Measurements from ENCODE around the gene LGR4. TPM values are rescaled to one million over a fixed set of nuclear protein-coding genes. Genes with fewer than 3 reads are reported as not detected.
"Not testable (repeated sequence)": the region's sequence is repeated elsewhere in the genome, so short reads cannot be mapped to it uniquely, and the experiment has no call there.

The LGR4 gene
- total RNA-seq (2014; rRNA removed; shearing (Covaris generic)), result 54.0 and 59.8 TPM in 2 replicates
- polyA plus RNA-seq (2014; cell fraction: nucleus; rRNA removed), result 48.6 and 53.0 TPM in 2 replicates

DNA sequence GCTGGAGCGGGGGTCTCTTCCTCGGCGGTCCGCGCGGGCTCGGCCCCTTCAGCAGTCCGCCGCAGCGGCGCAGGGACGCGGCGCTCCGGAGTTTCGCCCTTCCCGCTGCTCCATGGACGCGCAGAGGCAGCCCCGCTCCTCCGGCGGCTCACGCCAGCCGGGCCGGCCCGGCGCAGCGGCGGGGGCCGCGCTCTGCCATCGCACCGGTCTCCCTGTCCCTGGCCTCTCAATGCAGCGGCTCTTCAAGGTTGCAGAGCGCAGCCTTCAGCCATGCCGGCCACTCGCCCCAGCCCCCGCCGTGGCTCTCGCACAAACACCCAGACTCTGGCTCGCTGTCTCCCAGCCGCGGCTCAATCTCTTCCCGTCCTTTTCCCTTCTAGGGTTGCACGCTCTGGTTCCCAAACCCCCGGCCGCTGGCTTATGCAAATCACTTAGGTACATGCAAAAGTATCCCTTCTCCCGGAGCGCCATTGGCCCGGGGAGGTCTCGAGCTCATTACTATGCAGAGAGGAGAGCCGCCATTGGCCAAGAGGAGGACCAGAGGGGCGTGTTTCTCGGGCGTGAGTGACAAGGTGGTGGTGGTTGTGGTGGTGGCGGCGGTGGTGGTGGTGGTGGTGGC lies at the start of gene LGR4:
TSS of gene LGR4 (minus strand) at position 393 of the 619 bp plus-strand sequence. CDS start 488 bp downstream, outside the sequence.
- peak; percentile 93 for DNase-seq (ENCODE audit: extremely low read depth, low read depth)

- DNase-seq (ENCODE audit: extremely low read depth, low read depth), result no peak
Observed at GRCh38 chr11:27520226-27520625, 47.6 kb upstream of the LGR4 start.

DNA sequence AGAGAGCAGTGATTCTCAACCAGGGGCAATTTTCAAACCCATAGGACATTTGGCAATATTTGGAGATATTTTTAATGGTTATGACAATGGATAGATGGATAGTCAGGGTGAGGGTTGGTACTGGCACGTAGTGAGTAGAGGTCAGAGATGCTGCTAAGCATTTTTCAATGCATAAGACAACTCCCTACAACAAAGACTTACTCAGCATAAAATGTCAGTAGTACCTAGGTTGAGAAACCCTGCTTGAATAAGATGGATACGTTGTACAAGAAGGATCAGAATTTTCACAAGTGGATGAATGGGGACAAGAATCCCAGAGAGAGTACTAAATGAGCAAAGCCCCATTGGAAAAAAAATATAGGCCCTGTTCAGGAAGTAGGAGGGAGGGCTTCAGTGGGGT lies 45.9 kb upstream of the LGR4 start:
- DNase-seq (ENCODE audit: extremely low read depth, low read depth), result no peak

- not testable (repeated sequence) for DNase-seq (ENCODE audit: extremely low read depth, low read depth)
Observed at GRCh38 chr11:27517490-27517889, 44.9 kb upstream of the LGR4 start.

DNA sequence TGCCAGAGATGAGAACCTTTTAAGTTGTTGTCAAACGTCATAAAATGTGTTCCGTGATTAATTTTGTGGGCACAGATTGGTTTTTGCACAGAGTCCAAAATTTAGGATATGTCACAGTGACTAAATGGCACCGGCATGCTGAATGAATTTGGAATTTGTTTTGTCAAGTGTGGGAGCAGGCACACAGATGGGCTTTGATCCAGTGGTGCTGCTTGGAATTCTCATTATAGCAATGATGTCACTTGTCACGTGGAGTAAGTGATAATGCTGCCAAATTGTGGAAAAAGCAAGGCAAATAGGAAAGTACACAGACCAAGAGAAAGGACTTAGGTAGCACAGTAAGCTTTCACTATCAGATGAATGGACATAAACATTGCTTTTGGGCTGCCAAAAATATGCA lies 42.0 kb upstream of the LGR4 start:
- DNase-seq (ENCODE audit: extremely low read depth, low read depth), result no peak

GRCh38 chr11:27514076-27514475 lies 41.5 kb upstream of the LGR4 start:
- DNase-seq (ENCODE audit: extremely low read depth, low read depth), result no peak

DNA sequence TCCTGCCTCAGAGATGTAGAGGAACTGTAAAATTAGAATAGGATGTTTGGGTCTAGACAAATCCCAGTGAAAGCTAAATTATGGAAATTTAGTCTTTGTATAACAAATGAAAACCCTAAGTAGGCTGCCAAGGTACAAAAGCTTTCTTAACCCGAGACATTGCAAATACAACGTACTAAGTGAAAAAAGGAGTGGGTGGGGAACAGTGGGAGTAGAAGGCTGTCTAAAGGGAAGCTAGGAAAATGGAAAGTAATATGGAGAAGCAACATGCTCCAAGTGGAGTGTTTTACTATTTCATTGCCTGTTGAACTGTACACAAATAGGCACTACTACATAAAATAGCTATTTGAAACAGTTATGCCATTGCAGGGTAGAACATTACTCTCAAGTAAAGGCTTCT lies 40.8 kb upstream of the LGR4 start:
- DNase-seq (ENCODE audit: extremely low read depth, low read depth), result no peak

GRCh38 chr11:27512238-27512637 lies 39.6 kb upstream of the LGR4 start:
- DNase-seq (ENCODE audit: extremely low read depth, low read depth), result no peak

GRCh38 chr11:27509908-27510307 lies 37.3 kb upstream of the LGR4 start:
- no peak for DNase-seq (ENCODE audit: extremely low read depth, low read depth)

DNA sequence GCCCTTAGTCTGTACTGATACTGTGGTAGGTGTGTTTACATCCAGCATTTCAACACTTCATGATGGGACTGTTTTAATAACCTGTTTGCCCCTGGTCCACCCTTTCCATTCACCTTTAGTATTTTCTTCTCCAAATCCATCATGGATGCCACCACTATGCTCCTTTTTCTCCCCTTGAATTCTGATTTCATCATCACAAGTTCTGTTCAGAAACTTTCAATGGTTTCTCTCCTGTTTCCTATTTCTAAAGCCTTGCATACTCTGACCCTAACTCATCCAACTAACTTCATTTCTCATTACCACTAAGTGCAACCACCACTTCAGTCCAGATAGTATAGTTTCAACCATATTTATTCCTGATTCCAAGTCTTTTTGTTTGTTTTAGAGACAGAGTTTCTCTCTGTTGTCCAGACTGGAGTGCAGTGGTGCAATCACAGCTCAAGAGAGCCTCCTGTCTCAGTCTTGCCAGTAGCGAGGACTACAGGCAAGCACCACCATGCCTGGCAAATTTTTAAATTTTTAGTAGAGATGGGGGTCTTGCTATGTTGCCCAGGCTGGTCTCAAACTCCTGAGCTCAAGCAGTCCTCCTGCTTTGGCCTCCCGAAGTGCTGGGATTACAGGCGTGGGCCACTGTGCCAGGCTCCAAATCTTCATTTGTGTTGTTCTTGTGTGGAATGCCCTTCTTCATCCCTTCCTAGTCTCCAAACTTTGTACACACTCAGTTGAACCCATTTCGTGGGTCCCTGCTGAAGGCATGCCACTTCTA lies 35.1 kb upstream of the LGR4 start:
- no peak for DNase-seq (ENCODE audit: extremely low read depth, low read depth)

GRCh38 chr11:27506200-27507182 lies 33.9 kb upstream of the LGR4 start, which contains the start of gene LIN7C:
TSS of gene LIN7C (minus strand) at chr11:27506769. CDS start at chr11:27506752, 17 bp downstream.
- DNase-seq (ENCODE audit: extremely low read depth, low read depth), result peak; percentile 93

DNA sequence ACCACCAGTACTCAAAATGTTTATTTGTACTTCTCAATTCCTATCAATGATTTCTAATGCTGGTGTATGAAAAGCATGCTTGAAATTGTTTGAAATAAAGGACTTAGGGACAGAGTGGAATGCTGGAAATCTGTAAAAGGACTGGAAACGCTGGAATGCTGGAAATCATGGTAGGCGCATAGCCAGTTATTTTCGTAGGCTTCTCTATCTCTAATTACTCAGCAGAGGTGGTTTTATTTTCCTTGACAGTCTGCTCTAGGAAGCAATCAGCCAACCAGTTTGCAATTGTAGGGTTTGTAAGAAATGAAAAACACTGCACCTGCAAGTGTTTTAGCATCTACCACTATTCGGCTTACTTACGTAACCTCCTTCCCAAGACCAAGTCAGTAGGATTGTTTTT lies 33.2 kb upstream of the LGR4 start:
- no peak for DNase-seq (ENCODE audit: extremely low read depth, low read depth)

- DNase-seq (ENCODE audit: extremely low read depth, low read depth), result no peak
Observed at GRCh38 chr11:27504205-27504604, 31.6 kb upstream of the LGR4 start.

DNA sequence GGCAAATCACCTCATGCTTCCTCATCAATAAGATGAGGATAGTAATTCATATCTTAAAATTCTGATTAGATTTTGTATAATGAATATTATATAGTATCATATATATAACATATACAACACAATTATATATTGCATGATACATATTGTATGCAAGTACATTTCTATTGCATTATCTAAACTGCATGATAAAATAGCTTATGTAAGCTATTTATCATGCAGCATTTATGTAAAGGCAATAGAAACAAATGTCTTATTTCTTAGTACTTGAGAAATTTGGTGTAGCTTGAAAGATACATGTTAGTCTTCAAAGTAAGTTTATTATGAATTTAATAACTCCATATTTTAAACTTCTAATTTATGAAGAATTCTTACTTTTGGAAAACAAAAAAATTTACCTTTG lies 28.5 kb upstream of the LGR4 start:
- no peak for DNase-seq (ENCODE audit: extremely low read depth, low read depth)

- no peak for DNase-seq (ENCODE audit: extremely low read depth, low read depth)
Observed at GRCh38 chr11:27497911-27498310, 25.3 kb upstream of the LGR4 start.

DNA sequence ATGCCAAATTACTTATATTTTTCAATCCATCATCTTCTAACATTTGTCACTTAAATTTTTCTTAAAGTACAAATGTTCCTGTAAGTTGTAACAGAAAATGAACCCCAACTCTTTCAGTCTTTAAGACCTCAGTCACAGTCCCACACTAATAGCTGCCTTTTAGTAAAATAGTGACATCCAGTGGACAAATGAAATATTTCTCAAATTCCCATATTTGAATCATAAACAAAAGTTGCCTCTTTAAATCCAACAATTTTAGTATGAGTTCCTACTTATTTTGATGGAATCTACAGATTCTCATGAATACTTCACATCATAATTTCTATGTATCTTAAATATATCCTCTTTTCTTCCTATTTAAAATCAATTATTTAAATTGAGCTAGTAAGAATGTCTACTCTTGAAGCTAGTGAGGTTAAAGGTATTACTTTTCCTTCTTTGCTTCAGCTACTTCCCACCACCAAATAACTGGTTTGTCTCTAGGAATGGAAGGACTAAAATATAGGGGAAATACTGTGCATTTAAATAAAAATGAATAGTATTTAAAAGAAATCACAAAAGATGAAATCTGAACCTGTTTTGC lies 24.8 kb upstream of the LGR4 start:
- no peak for DNase-seq (ENCODE audit: extremely low read depth, low read depth)

DNA sequence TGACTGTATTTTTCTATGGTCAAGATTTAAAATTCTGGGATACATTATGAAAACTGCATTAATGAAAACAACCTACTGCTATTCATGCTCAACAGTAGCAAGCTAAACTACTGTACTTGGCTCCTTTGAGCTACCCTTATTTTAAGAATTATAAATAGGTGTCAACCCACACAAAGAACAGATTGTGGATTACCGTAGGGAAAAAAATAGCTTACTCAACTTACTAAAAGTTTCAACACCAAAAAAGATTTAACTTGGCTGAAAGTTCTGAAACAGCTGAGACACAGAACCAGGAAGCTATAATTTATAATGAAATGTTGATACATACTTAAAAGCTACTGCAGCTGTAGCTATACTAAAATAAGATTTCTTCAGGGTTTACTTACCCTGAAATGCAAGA lies 23.9 kb upstream of the LGR4 start:
- DNase-seq (ENCODE audit: extremely low read depth, low read depth), result no peak

GRCh38 chr11:27495710-27496300 lies 23.2 kb upstream of the LGR4 start:
- DNase-seq (ENCODE audit: extremely low read depth, low read depth), result no peak

DNA sequence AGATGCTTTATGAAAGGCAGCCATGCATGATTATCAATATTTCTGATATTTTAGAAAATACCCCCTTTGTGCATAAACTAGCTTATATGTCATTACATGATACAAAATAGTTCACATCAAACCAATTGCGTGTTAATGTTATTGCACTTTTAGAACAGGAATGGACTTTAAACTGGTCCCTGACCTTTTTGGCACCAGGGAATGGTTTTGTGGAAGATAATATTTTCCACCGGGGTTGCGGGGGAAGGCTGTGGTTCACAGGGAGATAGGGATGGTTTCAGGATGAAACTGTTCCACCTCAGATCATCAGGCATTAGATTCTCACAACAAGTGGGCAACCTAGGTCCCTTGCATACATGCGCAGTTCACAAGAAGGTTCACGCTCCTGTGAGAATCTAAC lies 16.5 kb upstream of the LGR4 start:
- no peak for DNase-seq (ENCODE audit: extremely low read depth, low read depth)

DNA sequence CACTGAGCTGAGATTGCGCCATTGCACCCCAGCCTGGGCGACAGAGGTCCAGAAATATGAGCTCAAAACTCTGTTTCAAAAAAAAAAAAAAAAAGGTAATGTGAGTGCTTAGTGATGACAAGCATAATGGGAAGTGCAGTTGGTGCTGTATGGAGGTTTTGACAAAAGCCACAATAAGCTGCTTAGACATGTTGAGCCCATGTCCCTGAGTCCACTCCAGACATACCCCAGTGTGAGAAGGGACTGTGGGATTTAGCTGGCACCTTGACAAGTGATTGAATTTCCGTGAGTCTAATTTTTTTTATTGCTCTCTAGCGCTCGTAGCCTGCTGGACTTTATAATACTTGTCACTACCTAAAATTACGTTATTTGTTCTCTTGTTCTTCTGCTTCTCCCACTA lies 15.1 kb upstream of the LGR4 start:
- no peak for DNase-seq (ENCODE audit: extremely low read depth, low read depth)

Data from NCI-H460 (cell line).